HS-5 (cell line): Measurements from ENCODE around the gene PRG3.
"Not testable (repeated sequence)": the region's sequence is repeated elsewhere in the genome, so short reads cannot be mapped to it uniquely, and the experiment has no call there.

Experiments
- DNase-seq: peaks from one replicate; pipeline ENCODE4 v3.0.0-alpha.2; 2012; ENCODE audit warnings: low read depth

PRG3 gene

DNA sequence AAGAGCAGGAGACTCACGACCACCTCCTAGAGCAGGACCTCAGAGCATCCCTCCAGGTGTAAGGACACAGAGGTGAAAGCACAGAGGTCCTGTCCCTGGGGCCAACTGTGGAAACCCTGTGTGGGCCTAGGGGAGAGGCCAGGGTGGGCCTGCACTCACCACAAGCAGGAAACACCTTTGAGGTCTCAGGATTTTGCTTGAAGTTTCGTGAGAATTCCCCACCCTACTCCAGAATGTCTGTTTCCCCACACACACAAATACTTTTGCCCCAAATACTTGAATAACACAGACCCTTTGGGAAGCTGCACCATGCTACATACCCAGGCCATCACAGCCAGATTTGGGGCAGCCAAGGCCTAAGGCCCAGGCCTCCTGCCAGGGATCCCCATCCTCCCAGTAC lies 27.8 kb upstream of the PRG3 start:
- DNase-seq = no peak

DNA sequence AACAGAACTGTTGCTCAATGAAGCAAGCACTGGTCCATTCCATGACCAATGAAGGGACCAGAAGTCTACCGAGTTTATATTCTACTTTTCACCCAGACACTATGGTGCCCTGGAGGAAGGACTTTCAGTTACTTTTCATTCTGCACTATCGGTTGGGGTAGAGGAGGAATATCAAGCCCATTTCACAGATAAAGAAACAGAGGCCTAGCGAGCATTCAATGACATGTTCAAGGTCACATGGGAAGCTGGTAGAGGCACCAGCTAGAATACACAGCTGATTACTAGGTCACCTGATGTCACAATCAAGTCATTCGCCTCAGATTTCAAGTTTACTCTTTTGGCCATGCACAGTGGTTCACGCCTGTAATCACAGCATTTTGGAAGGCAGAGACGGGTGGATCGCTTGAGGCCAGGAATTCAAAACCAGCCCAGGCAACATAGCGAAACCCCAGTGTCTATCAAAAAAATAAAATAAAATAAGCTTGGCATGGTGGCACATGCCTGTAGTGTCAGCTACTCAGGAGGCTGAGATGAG lies 27.1 kb upstream of the PRG3 start:
- no peak for DNase-seq

DNA sequence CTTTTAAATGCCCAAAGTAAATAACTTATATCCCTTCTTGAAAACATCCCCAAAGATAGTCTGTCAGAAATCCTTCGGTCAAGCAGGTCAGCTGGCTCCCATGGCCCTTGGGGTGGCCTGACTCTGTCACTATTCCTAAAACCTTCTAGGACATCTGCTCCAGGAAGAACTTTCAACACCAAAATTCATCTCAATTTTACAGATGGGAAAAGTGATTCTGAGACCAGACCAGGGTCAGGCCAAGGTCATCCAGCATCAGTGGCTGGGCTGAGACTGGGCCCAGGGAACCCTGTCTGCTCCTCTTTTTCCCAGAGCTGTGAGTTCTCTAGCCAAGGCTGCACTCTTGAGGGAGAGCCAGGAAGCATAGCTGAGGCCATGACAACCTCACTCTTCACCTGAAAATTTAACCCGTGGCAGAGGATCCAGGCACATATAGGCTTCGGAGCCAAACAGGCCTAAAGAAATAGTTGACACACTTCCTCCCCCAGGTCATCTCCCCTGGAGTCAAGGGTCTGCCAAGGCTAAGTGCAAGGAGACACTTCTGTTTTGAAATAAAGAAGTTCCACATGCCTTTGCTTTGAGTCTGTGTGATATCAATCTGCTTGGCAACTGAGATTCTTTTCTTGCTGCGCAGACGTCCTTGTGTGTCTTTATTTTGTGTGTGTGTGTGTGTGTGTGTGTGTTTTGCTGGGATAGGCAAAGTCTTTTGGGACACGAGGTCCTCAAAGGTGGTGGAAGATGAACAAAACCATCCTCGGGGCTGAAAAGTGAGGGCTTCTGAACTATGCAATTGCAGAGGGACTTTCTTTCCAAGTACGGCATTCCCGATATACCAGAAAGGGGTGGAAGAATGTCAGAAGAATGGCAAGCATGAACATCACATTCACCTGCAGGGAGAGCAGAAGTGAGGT lies 26.3 kb upstream of the PRG3 start:
- no peak for DNase-seq

DNA sequence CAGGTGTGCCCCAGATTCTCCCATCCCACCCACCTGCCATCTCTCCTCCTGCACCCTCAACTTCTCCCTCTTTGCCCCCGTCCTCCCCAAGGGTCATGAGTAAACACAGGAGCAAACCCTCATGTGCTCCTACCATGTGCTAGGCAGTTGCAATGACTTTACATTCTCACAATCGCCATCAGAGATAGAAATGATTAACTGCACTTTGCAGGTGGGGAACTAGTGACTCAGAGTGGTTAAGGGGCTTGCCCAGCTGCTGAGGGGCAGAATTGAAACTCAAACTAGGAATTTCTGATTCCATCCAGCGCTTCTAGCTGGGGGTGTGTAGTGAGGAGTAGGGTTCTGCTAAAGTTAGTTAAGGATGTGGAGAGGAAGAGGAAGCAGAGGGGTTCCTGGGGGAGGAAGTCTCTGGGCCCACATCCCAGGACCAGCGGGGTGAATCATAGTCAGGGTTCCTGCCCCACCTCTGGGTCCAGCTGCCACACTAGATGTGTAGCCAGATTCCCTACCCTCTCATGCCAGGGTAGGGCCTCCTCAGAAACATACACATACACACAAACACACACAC lies 25.5 kb upstream of the PRG3 start:
- DNase-seq = no peak

DNA sequence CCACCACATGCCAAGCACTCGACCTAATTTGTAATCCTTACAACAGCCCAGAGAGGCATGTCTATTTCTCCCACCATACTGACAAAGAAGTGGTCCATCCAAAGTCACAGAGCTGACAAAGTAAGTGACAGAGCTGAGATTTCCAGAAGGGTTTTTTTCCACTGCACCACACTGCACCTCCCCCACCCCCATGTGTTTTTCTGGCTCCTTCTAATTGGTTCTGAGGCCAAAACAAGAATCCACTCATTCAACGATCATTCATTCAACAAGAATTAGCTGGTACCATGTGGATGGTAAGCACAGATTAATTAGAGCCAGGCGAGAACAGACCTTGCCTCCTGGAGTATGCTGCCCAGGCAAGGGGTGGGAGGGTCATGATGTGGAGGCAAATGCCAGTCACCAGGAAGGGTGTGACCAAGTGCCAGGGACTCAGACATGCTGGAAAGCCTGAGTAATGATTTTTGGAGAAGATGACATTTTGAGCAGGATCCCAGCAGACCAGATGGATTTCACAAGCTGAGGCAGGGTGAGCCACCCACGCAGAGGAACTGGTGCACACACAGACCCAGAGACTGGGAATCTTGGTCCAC lies 24.4 kb upstream of the PRG3 start:
- DNase-seq = no peak

DNA sequence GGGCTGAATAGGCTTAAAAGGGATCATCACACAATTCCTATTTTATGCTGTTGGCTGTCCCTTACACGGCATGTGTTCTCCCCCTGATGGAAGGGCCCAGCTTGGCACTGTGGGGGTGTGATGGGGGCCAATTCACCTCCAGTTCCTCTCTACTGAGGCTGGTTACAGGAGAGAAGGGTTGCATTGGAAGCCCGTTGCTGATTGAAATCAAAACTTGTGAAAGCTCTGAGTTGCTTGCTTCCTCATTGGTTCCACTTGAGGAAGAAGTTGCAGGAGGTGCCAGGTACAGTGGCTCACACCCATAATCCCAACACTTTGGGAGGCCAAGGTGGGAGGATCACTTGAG lies 22.8 kb upstream of the PRG3 start:
- DNase-seq = no peak

DNA sequence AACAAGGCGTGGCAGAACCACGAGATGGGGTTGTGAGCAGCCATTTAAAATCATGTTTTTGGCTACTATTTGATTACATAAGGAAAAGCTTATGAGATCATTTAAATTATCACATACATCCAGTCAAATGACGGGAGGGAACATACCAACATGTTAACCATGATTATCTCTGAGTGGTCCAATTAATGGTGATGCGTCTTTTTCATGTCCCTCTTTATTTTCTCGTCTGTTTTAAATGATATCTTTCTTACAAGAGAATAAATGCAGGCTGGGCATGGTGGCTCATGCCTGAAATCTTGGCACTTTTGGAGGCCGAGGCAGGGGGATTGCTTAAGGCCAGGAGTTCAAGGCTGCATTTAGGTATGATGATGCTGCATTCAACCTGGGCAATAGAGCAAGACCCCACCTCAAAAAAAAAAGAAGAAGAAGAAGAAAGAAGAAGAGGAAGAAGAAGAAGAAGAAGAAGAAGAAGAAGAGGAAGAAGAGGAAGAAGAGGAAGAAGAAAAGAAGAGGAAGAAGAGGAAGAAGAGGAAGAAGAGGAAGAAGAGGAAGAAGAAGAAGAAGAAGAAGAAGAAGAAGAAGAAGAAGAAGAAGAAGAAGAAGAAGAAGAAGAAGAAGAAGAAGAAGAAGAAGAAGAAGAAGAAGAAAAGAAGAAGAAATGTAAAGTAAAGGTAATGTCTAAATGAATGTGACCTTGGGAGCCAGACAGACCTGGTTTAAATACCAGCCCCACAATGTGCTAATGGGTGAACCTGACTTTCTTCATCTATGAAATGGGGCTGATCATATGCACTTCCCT lies 22.3 kb upstream of the PRG3 start:
- not testable (repeated sequence) for DNase-seq

DNA sequence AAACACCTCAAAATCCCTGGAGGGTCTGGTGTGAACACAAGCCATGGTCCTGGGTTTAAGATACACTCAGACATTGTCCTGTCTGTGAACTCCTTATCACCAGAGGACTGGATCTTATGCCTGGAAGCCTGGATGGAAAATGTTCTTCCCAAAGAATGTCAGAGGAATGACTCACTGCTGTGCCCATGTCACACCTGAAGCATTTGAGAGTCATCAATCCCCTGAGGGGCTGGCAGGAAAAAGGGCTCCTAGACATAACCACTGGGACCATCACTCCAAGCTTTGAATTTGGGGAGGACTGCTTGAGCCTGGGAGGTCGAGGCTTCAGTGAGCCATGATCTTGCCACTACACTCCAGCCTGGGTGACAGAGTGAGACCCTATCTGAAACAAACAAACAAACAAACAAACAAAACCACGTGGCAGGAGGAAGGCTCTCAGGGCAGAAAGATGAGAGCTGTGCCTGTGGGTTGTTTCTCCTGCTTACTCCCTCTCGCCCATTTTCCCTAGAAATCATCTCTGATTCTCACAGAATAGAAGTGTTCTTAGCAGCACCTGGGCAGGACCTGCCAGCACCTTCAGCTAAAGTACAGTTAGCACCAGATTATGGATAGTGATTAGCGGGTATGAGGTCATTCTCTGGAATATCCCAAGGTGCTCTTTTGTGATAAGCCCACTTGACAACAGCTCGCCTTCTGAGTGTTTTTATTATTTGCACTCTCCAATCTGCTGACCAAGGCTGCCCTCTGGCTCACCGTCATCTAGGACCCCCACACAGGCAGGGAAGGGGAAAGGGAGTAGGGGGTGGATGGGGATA lies 21.4 kb upstream of the PRG3 start:
- no peak for DNase-seq

DNA sequence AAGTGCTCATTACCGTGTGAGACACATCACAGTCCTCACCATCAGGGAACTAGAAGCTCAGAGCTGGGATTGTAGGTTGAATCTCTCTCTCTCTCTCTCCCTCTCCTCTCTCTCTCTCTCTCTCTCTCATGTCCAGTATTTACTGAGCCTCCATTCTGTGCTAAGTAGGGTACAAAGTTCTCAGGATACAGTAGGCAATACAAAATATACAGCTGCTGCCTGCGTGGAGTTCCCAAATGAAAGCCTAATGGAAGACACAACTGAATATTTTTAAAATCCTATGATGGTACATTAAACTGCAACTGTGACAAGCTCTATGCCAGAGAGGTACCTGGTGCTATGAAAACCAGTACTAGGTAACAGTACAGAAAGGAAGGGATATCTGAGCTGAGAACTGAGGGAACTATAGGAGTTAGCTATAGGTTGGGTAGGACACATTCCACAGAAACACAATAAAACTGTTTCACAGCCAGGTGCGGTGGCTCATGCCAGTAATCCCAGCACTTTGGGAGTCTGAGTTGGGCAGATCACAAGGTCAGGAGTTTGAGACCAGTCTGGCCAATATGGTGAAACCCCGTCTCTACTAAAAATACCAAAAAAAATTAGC lies 19.1 kb upstream of the PRG3 start:
- no peak for DNase-seq

DNA sequence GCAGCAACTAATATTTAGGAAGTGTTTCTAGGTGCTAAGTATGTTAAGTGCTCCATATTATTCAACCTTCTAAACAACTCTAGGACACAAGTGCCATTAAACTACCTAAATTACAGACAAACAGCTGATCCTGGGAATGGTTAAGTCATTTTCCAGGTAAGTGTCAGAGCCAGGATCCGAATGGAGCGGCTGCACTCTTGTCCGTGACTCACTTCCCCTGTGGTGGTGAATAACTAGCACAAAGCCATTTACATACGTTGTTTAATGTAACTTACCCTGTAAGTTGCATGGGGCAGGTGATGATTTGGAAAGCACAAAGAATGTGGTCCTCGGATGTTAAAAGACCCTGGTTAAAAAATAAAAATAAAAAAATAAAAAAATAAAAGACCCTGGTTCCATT lies 18.3 kb upstream of the PRG3 start:
- no peak for DNase-seq

DNA sequence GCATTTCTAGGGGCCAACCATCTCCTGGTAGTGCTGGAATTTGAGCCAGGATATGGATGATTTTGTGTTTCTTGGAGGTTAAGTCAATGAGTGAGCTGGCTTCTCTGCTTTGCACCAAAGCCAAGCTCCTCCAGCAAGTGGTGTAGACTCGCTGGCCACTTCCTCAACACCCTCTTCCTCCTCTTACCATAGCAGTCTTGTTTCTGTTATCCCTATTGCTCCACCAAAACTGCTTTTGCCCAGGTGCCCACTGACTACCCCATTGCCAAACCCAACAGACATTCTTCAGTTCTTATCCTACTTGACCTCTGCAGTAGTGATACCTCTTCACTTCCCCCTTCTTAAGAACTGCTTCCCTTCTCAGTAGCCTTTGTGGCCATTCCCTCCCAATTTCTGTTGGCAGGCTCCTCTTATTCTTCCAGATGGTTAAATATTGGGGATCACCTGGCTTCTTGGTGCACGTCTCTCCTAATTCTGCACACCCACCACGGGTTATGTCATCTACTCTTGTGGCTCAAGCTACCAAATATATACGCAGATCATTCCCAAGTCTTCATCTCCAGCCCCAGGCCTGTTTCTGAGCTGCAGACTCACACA lies 16.5 kb upstream of the PRG3 start:
- no peak for DNase-seq

DNA sequence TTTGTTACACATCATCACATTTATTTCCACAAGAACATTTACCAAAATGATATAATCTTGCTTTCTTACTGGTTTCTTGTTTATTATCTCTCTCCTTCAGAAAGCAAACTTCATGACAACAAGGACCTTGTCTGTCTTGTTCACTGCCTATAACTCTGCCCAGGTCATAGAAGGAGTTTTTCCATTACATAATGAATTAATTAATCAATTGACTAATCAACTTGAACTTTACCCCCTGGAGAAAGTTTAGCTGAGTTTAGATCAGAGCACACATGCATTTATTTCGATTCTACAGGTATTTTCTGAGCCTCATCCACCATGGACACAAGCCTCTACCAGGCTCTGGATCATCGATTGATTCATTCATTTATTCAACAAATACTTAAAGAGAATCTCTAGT lies 15.8 kb upstream of the PRG3 start:
- no peak for DNase-seq

DNA sequence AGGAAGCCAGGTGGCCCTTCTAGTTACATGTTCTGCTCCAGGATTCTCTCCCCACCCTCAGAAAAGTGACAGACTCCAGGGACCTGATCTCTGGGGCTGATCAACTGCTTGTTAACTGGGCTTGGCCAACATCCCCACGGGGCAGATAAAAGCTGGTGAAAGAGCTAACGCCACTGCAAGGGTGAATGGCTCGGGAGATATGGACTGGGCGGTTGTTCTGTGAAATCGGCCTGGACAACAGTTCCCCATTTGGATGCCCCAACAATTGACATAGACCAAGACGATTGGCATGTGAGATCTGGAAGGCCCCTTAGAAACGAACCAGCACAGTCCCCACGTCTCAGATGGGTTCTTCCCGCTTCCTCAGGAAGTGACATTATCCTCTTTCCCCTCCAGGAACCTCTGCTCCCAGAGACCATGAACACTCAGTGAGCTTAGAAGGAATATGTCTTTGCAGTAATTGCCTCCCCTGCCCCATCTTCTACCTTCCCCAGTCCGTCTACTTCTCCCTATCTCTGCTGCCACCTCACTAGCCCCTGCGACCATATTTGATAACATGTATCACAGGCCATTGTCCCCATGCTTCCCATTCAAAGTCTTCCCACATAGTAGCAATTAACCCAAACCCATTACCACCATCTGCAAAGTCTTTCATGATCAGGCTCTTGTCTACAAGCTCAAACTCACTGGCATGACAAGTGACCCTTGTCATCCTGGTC lies 15.1 kb upstream of the PRG3 start:
- no peak for DNase-seq

DNA sequence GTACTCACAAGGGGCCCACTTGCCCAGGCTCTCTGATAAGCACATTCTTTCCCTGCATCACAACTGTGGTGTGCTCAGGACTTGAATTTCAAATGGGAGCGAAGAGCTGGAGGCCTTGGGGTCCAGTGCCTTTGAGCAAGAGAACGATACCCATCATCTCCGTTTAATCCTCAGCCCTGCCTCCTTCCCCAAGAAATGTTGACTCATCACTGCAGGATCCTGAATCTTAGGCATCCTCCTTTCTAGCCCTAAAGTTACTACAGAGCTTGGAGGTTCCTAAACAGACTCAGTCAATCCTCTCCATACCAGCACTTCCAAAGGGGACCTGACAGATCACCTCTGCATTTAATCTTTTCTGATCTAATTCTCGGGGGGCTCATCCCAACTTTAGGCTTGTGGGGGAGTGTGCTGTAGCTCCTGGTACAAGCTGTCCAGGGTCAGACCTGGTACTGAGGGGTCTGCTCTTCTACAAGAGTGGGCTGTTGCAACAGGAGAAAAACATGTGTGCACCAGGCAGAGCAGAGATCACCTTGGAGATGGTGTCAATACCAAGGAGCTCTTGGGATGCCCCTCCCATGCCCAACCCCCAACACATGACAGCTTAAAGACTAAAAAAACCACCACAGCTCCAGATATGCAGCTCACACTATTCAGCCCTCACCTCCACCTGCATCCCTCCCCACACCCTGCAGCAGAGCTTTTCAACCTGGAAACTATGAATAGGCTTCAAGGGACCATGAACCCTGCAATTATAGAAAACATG lies 13.4 kb upstream of the PRG3 start:
- DNase-seq = no peak

DNA sequence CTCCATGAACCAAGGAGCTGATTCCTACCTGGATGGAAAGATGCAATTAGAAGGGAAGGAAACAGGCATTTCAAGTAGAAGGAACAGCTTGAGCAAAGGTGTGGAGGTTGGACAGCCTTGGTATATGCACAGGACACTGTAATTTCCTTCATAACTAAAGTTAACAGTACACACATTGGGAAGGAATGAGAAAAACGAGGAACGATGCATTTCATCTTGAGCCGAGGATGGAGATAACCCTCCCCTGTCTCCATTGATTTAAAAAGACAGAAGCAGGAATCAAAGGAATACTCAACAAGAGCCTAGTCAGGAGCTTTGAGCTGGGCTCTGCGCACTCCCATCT lies 11.8 kb upstream of the PRG3 start:
- no peak for DNase-seq

DNA sequence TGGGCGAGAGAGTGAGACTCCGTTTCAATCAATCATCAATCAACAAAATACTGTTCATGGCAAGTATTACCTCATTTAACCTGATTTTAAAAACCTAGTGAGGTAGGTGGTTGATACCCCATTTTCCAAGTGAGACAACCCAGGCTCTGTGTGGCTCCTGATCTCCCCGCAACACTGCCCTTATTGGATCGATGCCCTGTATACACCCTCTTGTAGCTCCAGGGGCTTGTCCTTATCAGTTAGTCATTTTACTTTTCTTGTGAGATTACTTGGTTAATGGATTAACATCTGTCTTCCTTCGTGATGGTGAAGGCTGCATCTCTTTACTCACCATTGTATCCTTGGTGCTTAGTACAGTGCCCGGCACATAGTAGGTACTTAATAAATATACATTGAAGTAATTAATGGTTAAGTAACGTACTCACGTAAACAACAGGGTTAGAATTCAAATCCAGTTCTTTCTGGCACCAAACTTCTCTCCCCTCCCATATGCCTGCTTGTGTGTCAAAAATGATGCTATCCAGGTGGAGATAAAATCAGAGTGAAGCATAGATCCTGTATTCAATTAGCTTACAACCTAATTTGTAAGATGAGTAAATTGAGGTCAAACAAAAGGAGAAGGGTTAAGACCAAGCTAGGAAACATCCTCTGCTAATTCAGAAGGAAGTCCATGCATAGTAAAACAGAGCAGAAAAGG lies 11.3 kb upstream of the PRG3 start:
- DNase-seq = no peak

DNA sequence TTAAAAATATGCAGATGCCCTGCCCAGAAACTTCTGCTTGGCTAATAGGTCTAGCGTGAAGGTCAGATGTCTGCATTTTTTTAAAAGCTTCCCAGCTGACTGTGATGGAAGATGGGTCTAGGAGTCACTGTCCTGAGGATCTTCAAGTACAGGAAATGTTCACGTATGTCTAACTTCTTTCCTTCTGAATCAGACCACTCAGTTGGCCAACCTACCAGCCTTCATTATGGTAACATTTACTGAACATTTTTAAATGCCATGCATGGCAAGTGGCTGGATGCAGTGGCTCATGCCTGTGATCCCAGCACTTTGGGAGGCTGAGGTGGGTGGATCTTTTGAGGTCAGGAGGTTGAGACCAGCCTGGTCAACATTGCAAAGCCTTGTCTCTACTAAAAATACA lies 10.6 kb upstream of the PRG3 start:
- DNase-seq = no peak

DNA sequence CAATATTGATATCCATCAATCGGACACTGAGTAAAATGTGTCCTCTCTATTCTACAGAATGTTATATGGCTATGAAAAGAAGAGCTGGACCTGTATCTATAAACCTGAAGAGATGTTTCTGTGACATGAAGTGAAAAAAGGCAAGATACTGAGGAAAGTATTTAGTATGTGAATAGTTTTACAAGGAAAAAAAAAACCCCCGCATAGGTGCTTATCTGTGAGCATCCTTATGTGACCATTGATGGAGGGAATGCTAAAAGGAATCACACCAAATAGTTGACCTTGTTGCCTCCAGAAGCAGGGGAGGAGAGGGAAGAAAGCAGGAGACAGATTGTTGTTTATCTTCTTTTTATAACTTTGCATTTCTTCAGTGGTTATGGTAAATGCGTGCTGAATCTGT lies 10.2 kb upstream of the PRG3 start:
- DNase-seq = no peak

DNA sequence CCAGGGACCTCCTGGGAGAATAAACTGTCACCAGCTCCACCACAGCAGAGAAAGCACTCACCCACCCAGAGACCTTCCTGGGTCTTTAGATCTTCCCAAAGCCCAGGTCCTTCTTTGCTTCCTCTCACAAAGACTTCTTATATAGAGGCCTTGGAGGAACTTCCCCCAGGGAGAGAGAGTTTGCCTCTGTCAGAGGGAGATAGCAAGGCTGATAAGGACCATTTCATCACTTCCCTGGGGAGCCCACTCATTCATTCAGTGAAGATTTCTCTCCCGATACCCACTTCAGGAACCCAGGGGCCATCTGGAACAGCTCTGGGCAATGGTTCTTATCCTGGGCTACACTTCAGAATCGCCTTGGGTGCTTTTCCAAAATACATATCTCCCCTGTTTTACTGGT lies 9.6 kb upstream of the PRG3 start, which contains the start of gene PRG2:
Gene PRG2, minus strand, starts transcription at position 116 of the 400 bp plus-strand sequence. CDS start 706 bp downstream, outside the sequence.
- no peak for DNase-seq
